ENCODE data around the gene MYO1H.

MYO1H gene

GRCh38 chr12:109488051-109488665 lies 140.5 kb downstream of the MYO1H start:
- TF ChIP-seq POLR2A (IDR thresholded peaks at IDR 0.05; ENCODE audit: low read depth, low read length): no peak

GRCh38 chr12:109489016-109489954 lies 141.6 kb downstream of the MYO1H start:
- DNase-seq (ENCODE audit: insufficient read length, low spot score): no peak
- no peak for TF ChIP-seq POLR2A (IDR thresholded peaks at IDR 0.05; ENCODE audit: low read depth, low read length)
- no peak for FAIRE-seq

More at GRCh38 chr12:109488051-109488665, 140.5 kb downstream of the MYO1H start:
- FAIRE-seq: no peak
- no peak for DNase-seq (ENCODE audit: insufficient read length, low spot score)

DNA sequence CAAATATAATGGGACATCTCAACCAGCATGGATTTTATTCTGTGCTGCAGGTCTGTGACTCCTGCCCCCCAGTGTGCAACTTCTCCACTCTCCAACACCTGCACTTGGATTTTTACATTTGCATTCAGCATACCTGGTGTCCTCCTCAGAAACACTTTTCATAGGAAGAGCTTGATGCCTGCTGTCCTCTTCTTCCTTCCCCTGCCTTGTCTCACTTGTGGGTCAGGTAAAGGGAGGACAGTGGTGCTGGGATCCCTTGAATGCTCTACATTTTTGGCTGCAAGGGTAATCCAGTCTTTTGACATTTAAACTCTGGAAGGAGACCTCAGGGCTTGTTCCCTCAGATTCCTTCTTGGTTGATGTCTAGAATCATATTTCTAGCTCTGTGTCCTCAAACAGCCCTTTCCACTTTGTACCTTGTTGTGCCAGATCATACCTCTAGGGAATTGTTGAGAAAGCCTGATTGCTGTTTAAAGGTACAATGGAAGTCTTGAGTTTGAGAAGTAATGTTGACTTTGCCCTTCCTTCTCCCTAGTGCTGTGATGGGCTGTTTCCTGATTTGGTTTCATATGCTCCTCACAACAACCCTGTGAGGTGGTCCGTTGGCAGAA lies 142.4 kb downstream of the MYO1H start:
- DNase-seq (ENCODE audit: insufficient read length, low spot score) (no peak), FAIRE-seq (no peak)
- no peak for TF ChIP-seq POLR2A (IDR thresholded peaks at IDR 0.05; ENCODE audit: low read depth, low read length)

- DNase-seq (ENCODE audit: insufficient read length, low spot score): no peak
- no peak for FAIRE-seq
- TF ChIP-seq POLR2A (IDR thresholded peaks at IDR 0.05; ENCODE audit: low read depth, low read length): no peak
These were observed 144.0 kb downstream of the MYO1H start for GRCh38 chr12:109491671-109492070.

- FAIRE-seq (no peak), DNase-seq (ENCODE audit: insufficient read length, low spot score) (no peak)
- TF ChIP-seq POLR2A (IDR thresholded peaks at IDR 0.05; ENCODE audit: low read depth, low read length): no peak
These were observed 144.7 kb downstream of the MYO1H start for GRCh38 chr12:109492371-109492770.

DNA sequence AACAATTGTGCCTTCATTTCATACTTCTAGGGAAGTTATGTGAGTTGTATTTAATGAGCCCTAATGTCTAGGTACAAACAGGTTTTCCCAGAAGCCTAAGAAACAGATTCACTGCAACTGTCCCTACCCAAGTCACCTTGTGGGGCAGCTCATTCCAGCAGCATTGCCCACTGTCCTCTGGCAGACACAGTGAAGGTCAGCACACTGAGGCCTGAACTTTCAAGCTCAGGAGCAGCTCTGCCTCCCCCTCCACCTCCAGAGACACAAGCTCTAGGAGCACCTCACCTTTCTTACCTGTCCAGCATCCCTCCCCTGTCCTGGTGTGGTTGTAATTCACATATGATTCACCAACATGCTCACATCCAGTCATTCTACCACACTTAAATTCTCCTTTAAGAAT lies 145.4 kb downstream of the MYO1H start:
- TF ChIP-seq POLR2A (IDR thresholded peaks at IDR 0.05; ENCODE audit: low read depth, low read length): no peak
- DNase-seq (ENCODE audit: insufficient read length, low spot score): no peak
- FAIRE-seq: no peak

DNA sequence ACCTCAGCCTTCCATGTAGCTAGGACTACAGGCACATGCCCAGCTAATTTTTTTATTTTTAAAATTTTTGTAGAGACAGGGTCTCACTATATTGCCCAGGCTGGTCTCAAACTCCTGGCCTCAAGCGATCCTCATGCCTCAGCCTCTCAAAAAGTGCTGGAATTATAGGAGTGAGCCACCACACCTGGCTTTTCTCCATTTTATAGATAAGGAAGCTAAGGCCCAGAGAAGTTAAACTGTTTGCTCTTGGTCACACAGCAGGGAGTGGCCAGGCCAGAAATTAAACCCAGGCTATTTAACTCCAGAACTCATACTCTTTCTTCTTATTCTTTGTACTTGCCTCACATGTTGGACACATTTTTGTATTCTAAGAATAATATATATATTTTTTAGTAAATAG lies 146.2 kb downstream of the MYO1H start:
- no peak for DNase-seq (ENCODE audit: insufficient read length, low spot score)
- no peak for TF ChIP-seq POLR2A (IDR thresholded peaks at IDR 0.05; ENCODE audit: low read depth, low read length)
- FAIRE-seq: no peak

DNA sequence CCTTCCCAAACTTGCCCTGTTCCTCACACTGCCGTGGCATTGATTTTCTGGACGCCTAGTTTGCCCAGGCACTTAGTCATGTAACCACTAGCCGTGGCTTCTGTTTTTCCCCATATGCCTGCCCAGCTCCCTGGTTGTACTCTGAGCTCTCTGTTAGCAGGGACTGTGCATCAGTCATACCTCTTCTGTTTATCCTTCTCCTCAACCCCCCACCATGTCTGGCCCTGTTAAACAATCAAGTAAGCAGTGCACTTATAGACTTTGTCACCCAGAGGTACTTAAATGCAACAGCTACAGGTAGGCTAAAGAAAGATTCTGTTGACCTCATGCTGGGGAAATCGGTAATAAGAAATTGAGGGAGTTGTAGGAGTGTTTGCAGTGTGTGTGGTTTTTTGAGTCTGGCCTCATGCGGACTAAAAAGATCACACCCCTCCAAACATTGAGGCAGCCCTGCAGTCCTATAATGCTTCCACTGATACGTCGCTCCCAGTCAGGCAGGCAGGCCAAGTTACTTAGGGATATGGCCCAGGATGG lies 146.7 kb downstream of the MYO1H start:
- FAIRE-seq: no peak

GRCh38 chr12:109495012-109495411 lies 147.3 kb downstream of the MYO1H start:
- FAIRE-seq: no peak
- TF ChIP-seq POLR2A (IDR thresholded peaks at IDR 0.05; ENCODE audit: low read depth, low read length): no peak

More for the DNA sequence above, 146.7 kb downstream of the MYO1H start:
- no peak for TF ChIP-seq POLR2A (IDR thresholded peaks at IDR 0.05; ENCODE audit: low read depth, low read length)
- DNase-seq (ENCODE audit: insufficient read length, low spot score): no peak

GRCh38 chr12:109496306-109496705 lies 148.6 kb downstream of the MYO1H start:
- DNase-seq (ENCODE audit: insufficient read length, low spot score) (no peak), FAIRE-seq (no peak)
- no peak for TF ChIP-seq POLR2A (IDR thresholded peaks at IDR 0.05; ENCODE audit: low read depth, low read length)

More at GRCh38 chr12:109495012-109495411, 147.3 kb downstream of the MYO1H start:
- DNase-seq (ENCODE audit: insufficient read length, low spot score): no peak

- no peak for FAIRE-seq
These were observed 150.0 kb downstream of the MYO1H start for GRCh38 chr12:109497675-109498074.

More at GRCh38 chr12:109497675-109498074, 150.0 kb downstream of the MYO1H start:
- no peak for TF ChIP-seq POLR2A (IDR thresholded peaks at IDR 0.05; ENCODE audit: low read depth, low read length)
- no peak for DNase-seq (ENCODE audit: insufficient read length, low spot score)

Measured in H54 (cell line).